ENCODE measurements around the gene HNRNPH2. TPM values are rescaled to one million over a fixed set of nuclear protein-coding genes. Genes with fewer than 3 reads are reported as not detected.

The HNRNPH2 gene
- total RNA-seq, 1 donor from 2014 or later, result 20.6 TPM

GRCh38 chrX:101408532-101408841 lies 465 bp downstream of the HNRNPH2 start:
- intact Hi-C loops (cut with micrococcal nuclease), result loop anchor here (1.0 to 10.0 kb wide), 9 partner anchors 10 to 1356 kb away; partner anchors contain the start of genes CENPI, CSTF2, TIMM8A and TRMT2B
- Mint-ChIP-seq H3K4me1 (ENCODE audit: low read depth) (peaks cover 39% of the 10 kb centered on the region), H3K27me3 (ENCODE audit: insufficient read depth) (no peaks in the 10 kb centered on the region), H3K9me3 (no peaks in the 10 kb centered on the region), H3K36me3 (ENCODE audit: low read depth) (peaks cover 30% of the 10 kb centered on the region), H3K27ac (peak overlapping the region; percentile 98), H3K4me3 (peak overlapping the region; percentile 99)
- no peak for DNase-seq (ENCODE audit: low spot score)

GRCh38 chrX:101409043-101409442 lies 1.0 kb downstream of the HNRNPH2 start:
- H3K27ac Mint-ChIP-seq, result peak overlapping the region; percentile 98
- H3K9me3 Mint-ChIP-seq, result no peaks in the 10 kb centered on the region
- H3K27me3 Mint-ChIP-seq (ENCODE audit: insufficient read depth), result no peaks in the 10 kb centered on the region
- DNase-seq (ENCODE audit: low spot score), result no peak
- peaks cover 26% of the 10 kb centered on the region for H3K36me3 Mint-ChIP-seq (ENCODE audit: low read depth)
- H3K4me1 Mint-ChIP-seq (ENCODE audit: low read depth), result peaks cover 39% of the 10 kb centered on the region
- peak overlapping the region; percentile 99 for H3K4me3 Mint-ChIP-seq
- intact Hi-C loops (cut with micrococcal nuclease), result loop anchor here (5.0 to 10.0 kb wide), 5 partner anchors 312 to 1356 kb away; partner anchors contain the start of genes CENPI, CSTF2, TRMT2B and XKRX

DNA sequence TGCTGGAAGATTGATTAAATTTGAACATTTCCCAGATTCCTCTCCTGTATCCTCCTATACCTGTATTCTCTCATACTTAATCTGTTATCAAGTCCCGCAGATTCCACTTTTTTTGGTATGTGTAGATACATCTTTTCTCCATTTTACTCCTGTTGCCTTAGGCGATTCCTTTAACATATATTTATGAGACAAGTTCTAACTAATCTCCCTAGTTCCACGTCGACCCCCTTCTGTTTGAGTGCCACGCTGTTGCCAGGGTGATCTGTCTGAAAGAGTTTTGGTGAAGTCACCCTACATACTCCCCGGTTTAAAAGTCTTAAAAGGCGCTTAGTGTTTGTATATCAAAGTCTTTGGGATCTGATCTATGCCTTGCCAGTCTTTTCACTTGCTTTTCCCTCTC lies 2.4 kb downstream of the HNRNPH2 start:
- Mint-ChIP-seq H3K4me3 (peak overlapping the region; percentile 74), H3K36me3 (ENCODE audit: low read depth) (peaks cover 28% of the 10 kb centered on the region), H3K4me1 (ENCODE audit: low read depth) (peaks cover 45% of the 10 kb centered on the region), H3K27ac (peak overlapping the region; percentile 75), H3K27me3 (ENCODE audit: insufficient read depth) (no peaks in the 10 kb centered on the region), H3K9me3 (no peaks in the 10 kb centered on the region)
- no peak for DNase-seq (ENCODE audit: low spot score)
- intact Hi-C loops (cut with micrococcal nuclease), result loop anchor here (10.0 kb wide), 1 partner anchor 74 kb away; the partner anchor contains the start of gene ARMCX4

- Mint-ChIP-seq H3K36me3 (ENCODE audit: low read depth) (peaks cover 26% of the 10 kb centered on the region), H3K4me3 (no peak overlapping the region), H3K4me1 (ENCODE audit: low read depth) (peaks cover 42% of the 10 kb centered on the region), H3K27me3 (ENCODE audit: insufficient read depth) (no peaks in the 10 kb centered on the region), H3K27ac (no peak overlapping the region), H3K9me3 (no peaks in the 10 kb centered on the region)
- DNase-seq (ENCODE audit: low spot score), result no peak
- intact Hi-C loops (cut with micrococcal nuclease), result loop anchor here (10.0 kb wide), 1 partner anchor 73 kb away; the partner anchor contains the start of gene ARMCX4
Measured at GRCh38 chrX:101411984-101412383, 4.0 kb downstream of the HNRNPH2 start.

GRCh38 chrX:101415180-101416145 lies 7.4 kb downstream of the HNRNPH2 start:
- Mint-ChIP-seq H3K27ac (peak overlapping the region; percentile 70), H3K27me3 (ENCODE audit: insufficient read depth) (no peaks in the 10 kb centered on the region), H3K36me3 (ENCODE audit: low read depth) (peaks cover 21% of the 10 kb centered on the region), H3K9me3 (no peaks in the 10 kb centered on the region), H3K4me1 (ENCODE audit: low read depth) (peaks cover 49% of the 10 kb centered on the region), H3K4me3 (peak overlapping the region; percentile 42)
- DNase-seq (ENCODE audit: low spot score), result peak; percentile 17
- intact Hi-C loops (cut with micrococcal nuclease), result loop anchor here (1.0 to 10.0 kb wide), 7 partner anchors 15 to 517 kb away; partner anchors contain the start of genes ARMCX4 and ZMAT1

DNA sequence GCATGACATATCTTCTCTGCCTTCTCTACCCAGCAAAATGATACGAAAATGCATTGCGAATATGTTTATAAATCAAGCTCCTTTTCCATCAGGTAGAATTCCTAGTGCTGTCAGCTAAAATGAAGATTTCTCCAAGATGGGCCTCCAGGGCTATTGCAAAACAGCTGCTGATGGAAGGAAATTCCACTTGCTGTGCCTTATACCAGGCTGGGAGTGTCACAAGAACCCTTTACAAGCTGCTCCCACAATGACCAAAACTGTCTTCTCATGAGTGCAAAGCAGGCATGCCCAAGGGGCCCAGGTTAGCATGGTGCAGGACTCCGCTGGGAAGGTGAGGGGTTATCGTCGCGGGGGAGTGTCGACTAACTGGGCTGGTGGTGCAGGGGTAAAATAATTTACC lies 8.7 kb downstream of the HNRNPH2 start:
- Mint-ChIP-seq H3K27ac (peak overlapping the region; percentile 55), H3K27me3 (ENCODE audit: insufficient read depth) (no peaks in the 10 kb centered on the region), H3K4me3 (peak overlapping the region; percentile 61), H3K4me1 (ENCODE audit: low read depth) (peaks cover 44% of the 10 kb centered on the region), H3K36me3 (ENCODE audit: low read depth) (peaks cover 21% of the 10 kb centered on the region), H3K9me3 (no peaks in the 10 kb centered on the region)
- intact Hi-C loops (cut with micrococcal nuclease), result loop anchor here (5.0 to 10.0 kb wide), 3 partner anchors 68 to 516 kb away; partner anchors contain the start of genes ARMCX4 and ZMAT1
- no peak for DNase-seq (ENCODE audit: low spot score)

DNA sequence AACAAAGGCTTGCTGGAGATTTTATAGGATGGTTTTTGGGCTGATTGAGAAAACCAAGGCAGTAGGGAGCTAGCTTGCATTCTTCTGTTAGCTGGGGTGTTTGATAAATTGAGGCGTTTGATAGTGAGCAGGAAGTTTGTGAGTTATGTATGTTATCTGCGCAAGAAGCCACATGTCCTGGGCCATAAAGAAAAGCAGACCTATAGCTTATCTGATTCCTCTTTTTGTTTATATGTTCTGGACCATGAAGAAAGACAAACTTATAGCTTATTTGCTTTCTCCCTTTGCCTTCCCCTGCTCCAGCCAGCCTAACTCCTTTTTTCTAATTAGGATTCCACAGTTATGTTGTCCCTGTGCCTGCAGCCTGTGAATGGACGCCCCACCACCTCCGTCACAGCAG lies 9.2 kb downstream of the HNRNPH2 start:
- intact Hi-C loops (cut with micrococcal nuclease), result loop anchor here (5.0 to 10.0 kb wide), 3 partner anchors 68 to 515 kb away; partner anchors contain the start of genes ARMCX4 and ZMAT1
- peaks cover 17% of the 10 kb centered on the region for H3K36me3 Mint-ChIP-seq (ENCODE audit: low read depth)
- no peak for DNase-seq (ENCODE audit: low spot score)
- H3K9me3 Mint-ChIP-seq, result no peaks in the 10 kb centered on the region
- peak overlapping the region; percentile 97 for H3K27ac Mint-ChIP-seq
- H3K4me1 Mint-ChIP-seq (ENCODE audit: low read depth), result peaks cover 39% of the 10 kb centered on the region
- no peaks in the 10 kb centered on the region for H3K27me3 Mint-ChIP-seq (ENCODE audit: insufficient read depth)
- H3K4me3 Mint-ChIP-seq, result peak overlapping the region; percentile 85

DNA sequence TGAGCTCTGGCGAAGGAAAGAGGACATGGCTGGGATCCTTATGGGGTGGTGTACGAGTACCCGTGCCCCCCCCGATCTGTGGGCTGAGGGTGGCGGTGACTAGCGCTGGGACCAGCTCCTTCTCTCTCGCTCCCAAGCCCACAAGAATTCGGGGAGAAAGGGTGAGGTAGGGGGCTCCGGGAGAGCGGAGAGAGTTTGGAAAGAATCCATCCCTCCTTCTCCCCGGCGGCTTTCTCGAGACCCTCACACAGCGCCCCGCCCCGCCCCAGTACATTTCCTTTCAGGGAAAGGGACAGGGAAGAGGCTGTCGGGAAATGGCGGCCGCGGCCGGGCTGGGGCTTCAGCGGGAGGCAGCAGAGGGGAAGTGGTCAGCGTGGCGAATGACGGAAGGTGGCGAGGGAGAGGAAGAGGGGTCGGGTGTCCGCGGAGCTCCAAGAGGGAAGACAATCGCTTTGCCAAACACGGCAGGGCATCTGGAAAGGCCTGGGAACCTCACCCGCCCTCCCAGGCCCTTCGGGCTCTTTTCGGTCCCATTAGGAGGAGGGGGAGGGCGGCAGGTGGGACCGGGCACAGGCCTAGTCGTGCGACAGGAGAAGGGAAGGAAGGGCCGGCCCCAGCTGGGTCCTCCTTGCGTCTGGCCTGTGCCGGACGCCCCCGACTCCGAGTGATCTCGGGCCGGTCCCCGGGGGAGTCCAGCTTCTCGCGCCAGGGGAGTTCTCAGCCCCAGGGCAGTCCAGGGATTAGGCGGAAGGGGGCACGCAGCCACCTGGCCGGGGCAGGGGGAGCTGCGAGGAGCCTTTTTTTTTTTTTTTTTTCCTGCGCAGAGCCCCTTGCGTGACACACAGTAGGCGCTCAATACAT lies 10.2 kb downstream of the HNRNPH2 start:
- H3K27ac Mint-ChIP-seq, result peak overlapping the region; percentile 97
- H3K4me3 Mint-ChIP-seq, result peak overlapping the region; percentile 85
- intact Hi-C loops (cut with micrococcal nuclease), result loop anchor here (1.0 to 10.0 kb wide), 4 partner anchors 10 to 514 kb away; partner anchors contain the start of genes ARMCX4, HNRNPH2 and ZMAT1
- peak; percentile 35 for DNase-seq (ENCODE audit: low spot score)
- H3K36me3 Mint-ChIP-seq (ENCODE audit: low read depth), result peaks cover 6% of the 10 kb centered on the region
- peaks cover 29% of the 10 kb centered on the region for H3K4me1 Mint-ChIP-seq (ENCODE audit: low read depth)
- H3K27me3 Mint-ChIP-seq (ENCODE audit: insufficient read depth), result no peaks in the 10 kb centered on the region
- H3K9me3 Mint-ChIP-seq, result no peaks in the 10 kb centered on the region

- Mint-ChIP-seq H3K9me3 (no peaks in the 10 kb centered on the region), H3K36me3 (ENCODE audit: low read depth) (peaks cover 6% of the 10 kb centered on the region), H3K4me3 (peak overlapping the region; percentile 61), H3K27ac (peak overlapping the region; percentile 97), H3K27me3 (ENCODE audit: insufficient read depth) (no peaks in the 10 kb centered on the region), H3K4me1 (ENCODE audit: low read depth) (peaks cover 27% of the 10 kb centered on the region)
- no peak for DNase-seq (ENCODE audit: low spot score)
- intact Hi-C loops (cut with micrococcal nuclease), result loop anchor here (5.0 to 10.0 kb wide), 3 partner anchors 65 to 513 kb away; partner anchors contain the start of genes ARMCX4 and ZMAT1
Measured at GRCh38 chrX:101419489-101419888, 11.5 kb downstream of the HNRNPH2 start.

DNA sequence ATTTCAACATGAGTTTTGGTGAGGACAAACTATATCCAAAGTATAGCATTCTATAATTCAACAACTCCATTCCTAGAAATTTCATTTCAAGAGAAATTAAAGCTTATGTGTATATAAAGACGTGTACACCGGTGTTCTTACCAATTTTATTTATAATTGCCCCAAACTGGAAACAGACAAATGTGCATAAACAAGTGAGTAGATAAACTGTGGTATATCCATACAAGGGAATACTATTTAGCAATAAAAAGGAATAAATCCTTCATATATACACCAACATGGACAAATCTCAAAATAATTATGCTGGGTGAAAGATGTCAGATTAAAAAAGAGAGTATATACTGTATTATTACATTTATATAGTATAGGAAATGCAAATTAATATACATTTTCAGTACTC lies 19.9 kb downstream of the HNRNPH2 start:
- H3K4me1 Mint-ChIP-seq (ENCODE audit: low read depth), result peaks cover 13% of the 10 kb centered on the region
- H3K9me3 Mint-ChIP-seq, result no peaks in the 10 kb centered on the region
- H3K27ac Mint-ChIP-seq, result no peak overlapping the region
- no peak overlapping the region for H3K4me3 Mint-ChIP-seq
- no peaks in the 10 kb centered on the region for H3K27me3 Mint-ChIP-seq (ENCODE audit: insufficient read depth)
- no peak for DNase-seq (ENCODE audit: low spot score)
- peaks cover 18% of the 10 kb centered on the region for H3K36me3 Mint-ChIP-seq (ENCODE audit: low read depth)
- intact Hi-C loops (cut with micrococcal nuclease), result no loop called here

DNA sequence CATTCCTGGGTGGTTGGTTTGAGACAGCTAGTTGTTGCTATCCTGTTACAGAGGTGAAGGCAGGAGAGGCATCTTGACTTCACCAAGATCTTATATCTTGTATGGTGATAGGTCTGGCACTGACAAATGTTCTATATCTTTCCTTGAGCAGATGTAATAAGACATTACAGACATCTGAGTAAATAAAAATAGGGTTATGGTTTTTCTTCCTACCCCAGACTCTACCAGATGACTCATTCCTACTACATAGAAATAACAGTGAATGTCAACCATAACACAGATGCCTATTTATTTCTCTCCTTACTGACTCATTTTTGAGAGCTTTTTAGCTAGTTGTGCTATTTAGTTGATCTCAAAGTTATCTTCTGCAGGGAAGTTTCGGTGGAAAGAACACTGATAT lies 21.9 kb downstream of the HNRNPH2 start:
- no peaks in the 10 kb centered on the region for H3K9me3 Mint-ChIP-seq
- peak overlapping the region; percentile 76 for H3K27ac Mint-ChIP-seq
- peaks cover 15% of the 10 kb centered on the region for H3K36me3 Mint-ChIP-seq (ENCODE audit: low read depth)
- intact Hi-C loops (cut with micrococcal nuclease), result loop anchor here (1.0 kb wide), 2 partner anchors 15 to 22 kb away; partner anchors contain the start of gene HNRNPH2
- DNase-seq (ENCODE audit: low spot score), result no peak
- peak overlapping the region; percentile 56 for H3K4me3 Mint-ChIP-seq
- no peaks in the 10 kb centered on the region for H3K27me3 Mint-ChIP-seq (ENCODE audit: insufficient read depth)
- H3K4me1 Mint-ChIP-seq (ENCODE audit: low read depth), result peaks cover 13% of the 10 kb centered on the region

DNA sequence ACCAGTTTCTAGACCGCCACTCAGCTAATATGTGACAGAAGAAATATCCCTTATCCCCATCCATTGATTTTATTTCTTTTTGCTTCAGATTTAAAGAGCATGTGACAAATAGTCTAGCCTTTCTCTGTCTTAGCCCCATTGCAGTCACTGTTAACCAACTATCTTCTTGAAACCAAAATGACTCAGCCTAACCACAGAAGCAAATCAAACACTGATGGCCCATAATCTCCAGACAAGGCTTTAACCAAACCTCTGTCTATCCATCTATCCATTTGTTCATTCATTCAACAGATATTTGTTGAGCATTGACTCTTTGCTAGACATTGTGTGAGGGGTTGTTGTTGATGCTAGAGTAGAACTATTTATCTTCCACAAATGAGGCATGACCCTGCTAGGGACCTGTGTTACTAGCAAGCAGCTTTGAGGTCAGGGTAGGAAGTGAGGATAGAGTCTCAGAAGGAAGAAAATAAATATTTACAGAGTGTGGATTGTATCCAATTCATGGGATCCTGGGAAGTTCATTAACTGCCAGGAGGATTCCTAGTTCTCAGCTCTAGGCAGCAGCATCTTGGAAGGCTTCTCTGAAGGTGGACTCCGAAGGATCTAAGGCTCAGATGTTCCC lies 22.5 kb downstream of the HNRNPH2 start:
- Mint-ChIP-seq H3K4me3 (peak overlapping the region; percentile 56), H3K4me1 (ENCODE audit: low read depth) (peaks cover 13% of the 10 kb centered on the region), H3K27ac (peak overlapping the region; percentile 76), H3K36me3 (ENCODE audit: low read depth) (peaks cover 13% of the 10 kb centered on the region), H3K27me3 (ENCODE audit: insufficient read depth) (no peaks in the 10 kb centered on the region), H3K9me3 (no peaks in the 10 kb centered on the region)
- intact Hi-C loops (cut with micrococcal nuclease), result loop anchor here (1.0 kb wide), 2 partner anchors 15 to 22 kb away; partner anchors contain the start of gene HNRNPH2
- no peak for DNase-seq (ENCODE audit: low spot score)
